GM21447 (cell line): ENCODE measurements around the gene UGT1A10.
"Not testable (repeated sequence)": the region's sequence is repeated elsewhere in the genome, so short reads cannot be mapped to it uniquely, and the experiment has no call there.

Source experiments
- ATAC-seq: cut with Tn5 transposase; IDR thresholded peaks from one replicate; pipeline ENCODE4 v1.9.1; 2021; ENCODE audit not compliant: unreplicated experiment

Gene UGT1A10

DNA sequence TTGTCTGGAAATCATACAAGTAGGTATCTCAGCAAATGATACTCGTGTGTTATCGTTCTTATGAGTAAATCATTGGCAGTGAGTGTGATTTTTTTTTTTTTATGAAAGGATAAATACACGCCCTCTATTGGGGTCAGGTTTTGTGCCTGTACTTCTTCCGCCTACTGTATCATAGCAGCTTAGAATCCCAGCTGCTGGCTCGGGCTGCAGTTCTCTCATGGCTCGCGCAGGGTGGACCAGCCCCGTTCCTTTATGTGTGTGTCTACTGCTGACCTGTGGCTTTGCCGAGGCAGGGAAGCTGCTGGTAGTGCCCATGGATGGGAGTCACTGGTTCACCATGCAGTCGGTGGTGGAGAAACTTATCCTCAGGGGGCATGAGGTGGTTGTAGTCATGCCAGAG, at the start of gene UGT1A10:
Gene UGT1A10 (plus strand): TSS at position 143 of the 400 bp plus-strand sequence. CDS start 75 bp downstream, at position 218.
- ATAC-seq: not testable (repeated sequence)

DNA sequence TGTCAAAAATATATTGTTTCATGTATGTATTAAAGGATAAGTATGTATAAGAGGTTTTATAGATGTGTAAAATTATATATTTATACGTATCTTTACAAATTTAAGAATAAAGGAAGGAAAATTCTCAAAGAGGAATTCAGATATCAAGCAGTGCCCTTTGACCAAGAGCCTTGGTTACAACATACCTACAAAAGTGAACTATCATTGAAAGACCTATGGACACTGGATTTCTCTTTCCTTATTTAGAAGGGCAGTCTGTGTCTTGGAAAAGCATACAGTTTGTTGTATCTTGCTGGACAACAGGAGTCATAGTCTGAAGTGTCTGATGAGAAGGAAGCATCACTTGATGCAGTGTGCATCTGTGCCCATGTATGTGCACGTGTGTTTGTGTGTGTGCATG, 47.8 kb upstream of the UGT1A10 start:
- no peak for ATAC-seq

DNA sequence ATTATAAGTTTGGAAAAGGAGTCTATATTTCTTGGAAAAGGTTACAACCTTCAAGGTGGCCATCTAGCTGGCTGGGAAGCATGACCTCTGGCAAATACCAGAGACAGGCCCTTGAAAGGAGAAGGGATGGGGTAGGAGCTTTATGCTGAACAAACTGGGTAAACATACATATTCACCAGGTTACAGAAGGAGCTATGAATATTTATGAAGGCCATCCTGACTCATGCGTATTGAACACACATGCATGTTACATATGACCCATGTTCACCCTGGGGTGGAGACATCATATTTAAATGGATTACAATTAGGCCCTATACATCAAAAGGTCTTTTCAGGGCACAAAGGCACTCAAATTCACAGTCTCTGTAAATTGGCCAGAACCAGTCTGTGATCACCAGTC, 43.5 kb upstream of the UGT1A10 start:
- ATAC-seq: not testable (repeated sequence)

DNA sequence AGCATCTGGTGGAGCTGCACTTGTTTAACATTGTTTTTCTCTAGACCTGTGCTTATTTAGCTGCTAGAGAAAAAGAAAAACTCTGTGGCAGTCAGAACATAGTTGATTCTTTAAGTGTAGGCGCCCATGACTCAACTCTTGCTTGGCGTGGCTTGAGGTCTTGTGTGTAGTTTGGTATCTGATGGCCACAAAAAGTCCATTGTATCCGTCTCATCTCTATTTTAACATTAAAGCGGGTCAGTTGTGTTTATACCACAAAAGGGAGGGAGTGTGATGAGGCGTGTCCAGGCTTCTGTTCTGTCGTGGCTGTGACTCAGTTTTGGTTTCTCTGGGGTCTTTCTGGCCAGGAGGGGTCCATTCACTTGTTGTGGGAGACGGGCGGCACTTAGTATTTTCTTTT, 43.0 kb upstream of the UGT1A10 start:
- ATAC-seq: no peak

- no peak for ATAC-seq
Measured at GRCh38 chr2:233597522-233597921, 38.7 kb upstream of the UGT1A10 start.

- no peak for ATAC-seq
Measured at GRCh38 chr2:233598952-233599351, 37.3 kb upstream of the UGT1A10 start.

DNA sequence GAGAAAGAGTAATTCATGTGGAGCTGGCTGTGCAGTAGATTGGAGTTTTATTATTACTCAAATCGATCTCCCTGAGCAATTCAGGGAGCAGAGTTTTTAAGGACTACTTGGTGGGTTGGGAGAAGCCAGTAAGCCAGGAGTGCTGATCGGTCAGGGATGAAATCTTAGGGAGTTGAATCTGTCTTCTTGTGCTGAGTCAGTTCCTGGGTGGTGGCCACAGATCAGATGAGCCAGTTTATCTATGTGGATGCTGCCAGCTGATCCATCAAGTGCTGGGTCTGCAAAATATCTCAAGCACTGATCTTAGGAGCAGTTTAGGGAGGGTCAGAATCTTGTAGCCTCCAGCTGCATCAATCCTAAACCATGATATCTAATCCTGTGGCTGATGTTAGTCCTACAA, 35.9 kb upstream of the UGT1A10 start:
- no peak for ATAC-seq

DNA sequence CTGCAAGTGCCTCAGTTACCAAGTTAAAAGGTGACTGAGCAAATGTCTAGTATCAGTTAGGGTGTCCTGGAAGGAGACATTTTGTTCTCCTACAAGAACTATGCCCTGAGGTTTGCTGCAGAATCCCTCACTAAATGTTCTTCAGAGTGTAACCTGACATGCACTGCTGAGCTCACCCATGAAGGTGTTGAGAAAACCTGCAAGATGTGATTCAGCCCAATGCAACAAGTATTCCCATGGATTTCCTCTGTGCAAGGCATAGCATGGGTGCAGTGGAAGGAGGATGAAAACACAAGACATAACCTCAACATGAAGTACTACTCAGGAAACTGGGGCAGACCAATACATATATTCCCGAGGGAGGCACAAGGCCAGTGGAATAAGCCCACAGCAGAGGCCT, 34.2 kb upstream of the UGT1A10 start:
- no peak for ATAC-seq

DNA sequence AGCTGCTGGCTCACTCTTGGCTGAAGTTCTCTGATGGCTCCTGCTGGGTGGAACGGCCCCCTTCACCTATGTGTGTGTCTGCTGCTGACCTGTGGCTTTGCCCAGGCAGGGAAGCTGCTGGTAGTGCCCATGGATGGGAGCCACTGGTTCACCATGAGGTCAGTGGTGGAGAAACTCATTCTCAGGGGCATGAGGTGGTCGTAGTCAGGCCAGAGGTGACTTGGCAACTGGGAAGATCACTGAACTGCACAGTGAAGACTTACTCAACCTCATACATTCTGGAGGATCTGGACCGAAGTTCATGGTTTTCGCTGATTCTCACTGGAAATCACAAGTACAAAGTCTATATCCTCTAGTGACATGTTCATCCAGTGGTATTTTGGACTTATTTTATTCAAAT, 32.7 kb upstream of the UGT1A10 start:
- ATAC-seq: no peak

DNA sequence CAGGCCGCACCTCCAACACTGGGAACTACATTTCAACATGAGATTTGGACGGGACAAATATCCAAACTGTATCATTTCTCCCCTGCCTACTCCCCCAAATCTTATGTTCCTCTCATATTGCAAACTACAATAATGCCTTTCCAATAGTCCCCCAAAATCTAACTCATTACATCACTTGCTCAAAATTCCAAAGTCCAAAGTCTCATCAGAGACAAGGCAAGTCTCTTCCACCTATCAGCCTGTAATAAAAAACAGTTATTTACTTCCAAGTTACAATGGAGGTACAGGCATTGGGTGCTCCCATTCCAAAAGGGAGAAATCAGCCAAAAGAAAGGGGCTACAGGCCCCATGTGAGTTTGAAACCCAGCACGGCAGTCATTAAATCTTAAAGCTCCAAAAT, 31.4 kb upstream of the UGT1A10 start:
- no peak for ATAC-seq

DNA sequence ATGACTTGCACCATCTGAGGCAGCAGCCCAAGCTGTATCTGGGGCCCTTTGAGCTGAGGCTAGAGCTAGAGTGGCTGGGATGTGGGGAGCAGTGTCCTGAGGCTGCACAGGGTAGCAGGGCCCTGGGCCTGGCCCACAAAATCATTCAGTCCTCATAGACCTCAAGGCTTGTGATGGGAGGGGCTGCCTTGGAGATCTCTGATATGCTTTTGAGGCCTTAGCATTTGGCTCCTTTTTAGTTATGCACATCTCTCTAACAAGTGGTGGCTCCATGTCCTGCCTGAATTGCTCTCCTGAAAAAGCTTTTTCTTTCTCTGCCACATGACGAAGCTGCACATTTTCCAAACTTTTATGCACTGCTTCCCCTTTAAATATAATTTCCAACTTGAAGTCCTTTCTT, 30.6 kb upstream of the UGT1A10 start:
- ATAC-seq: no peak

DNA sequence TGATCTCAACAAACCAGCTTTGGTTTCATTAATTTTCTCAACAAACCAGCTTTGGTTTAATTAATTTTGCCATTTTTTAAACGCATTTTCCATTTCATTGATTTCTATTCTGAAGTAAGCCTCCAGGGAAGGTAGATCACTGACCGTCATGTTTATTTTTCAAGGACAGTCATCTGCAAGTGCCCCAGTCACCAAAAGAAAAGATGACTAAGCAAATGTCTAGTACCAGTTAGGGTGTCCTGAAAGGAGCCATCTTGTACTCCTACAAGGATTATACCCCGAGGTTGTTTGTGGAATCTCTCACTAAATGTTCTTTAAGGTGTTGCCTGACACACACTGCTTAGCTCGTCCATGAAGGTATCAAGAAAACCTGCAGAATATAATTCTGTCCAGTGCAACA, 25.0 kb upstream of the UGT1A10 start:
- ATAC-seq: no peak

- ATAC-seq: not testable (repeated sequence)
Measured at GRCh38 chr2:233617476-233617875, 18.8 kb upstream of the UGT1A10 start, which contains the start of gene UGT1A8. TSS of gene UGT1A8 (plus strand) at chr2:233617633. CDS start at chr2:233617708, 75 bp downstream.

- no peak for ATAC-seq
Measured at GRCh38 chr2:233620204-233620603, 16.0 kb upstream of the UGT1A10 start.

- ATAC-seq: not testable (repeated sequence)
Measured at GRCh38 chr2:233621863-233622262, 14.4 kb upstream of the UGT1A10 start.

GRCh38 chr2:233627331-233628025, 8.8 kb upstream of the UGT1A10 start:
- no peak for ATAC-seq

DNA sequence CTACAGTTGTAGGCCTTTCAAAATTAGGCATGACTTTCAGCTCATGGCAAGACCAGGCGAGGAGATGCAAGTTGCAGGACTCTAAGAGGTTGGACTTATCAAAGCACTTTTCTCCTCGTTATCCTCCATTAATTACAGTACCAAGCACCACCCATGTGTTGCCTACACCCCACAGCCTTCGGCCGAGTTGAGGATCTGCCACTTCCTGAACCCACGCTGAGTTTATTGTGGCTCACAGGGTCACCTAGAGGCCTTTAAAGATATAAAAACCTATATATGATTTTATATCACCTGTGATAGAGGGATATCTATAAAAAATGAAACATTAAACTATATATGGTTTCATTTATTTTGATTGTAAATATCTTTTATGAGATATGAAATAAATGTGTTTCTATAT, 2.6 kb downstream of the UGT1A10 start:
- ATAC-seq: no peak

GRCh38 chr2:233639860-233640259, 3.6 kb downstream of the UGT1A10 start:
- ATAC-seq: no peak

DNA sequence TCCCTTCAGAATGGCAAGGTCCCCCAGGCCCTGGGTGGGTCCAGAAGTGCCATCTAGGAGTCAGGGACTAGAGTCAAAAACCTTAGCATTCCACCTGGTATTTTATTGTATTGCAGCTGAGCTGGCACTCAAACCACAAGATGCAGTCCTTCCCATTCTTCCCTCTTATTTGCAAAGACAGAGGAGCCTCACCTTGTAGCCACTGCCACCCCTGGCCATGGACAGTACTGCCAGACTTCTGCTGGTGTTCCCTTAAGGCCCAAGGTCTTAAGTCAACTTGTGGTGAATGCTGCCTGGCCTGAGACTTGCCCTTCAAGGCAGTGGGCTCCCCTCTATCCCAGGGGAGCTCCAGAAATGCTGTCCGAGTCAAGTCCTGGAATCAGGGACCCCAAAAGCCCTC, 6.9 kb downstream of the UGT1A10 start:
- ATAC-seq: no peak

DNA sequence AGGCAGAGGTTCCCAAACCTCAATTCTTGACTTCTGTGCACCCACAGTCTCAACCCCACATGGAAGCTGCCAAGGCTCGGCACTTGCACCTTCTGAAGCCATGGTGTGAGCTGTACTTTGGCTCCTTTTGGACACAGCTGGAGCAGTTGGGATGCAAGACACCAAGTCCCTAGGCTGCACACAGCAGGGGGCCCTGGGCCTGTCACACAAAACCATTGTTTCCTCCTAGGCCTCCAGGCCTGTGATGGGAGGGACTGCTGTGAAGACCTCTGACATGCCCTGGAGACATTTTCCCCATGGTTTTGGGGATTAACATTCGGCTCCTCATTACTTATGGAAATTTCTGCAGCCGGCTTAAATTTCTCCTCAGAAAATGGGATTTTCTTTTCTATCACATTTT, 9.8 kb downstream of the UGT1A10 start:
- ATAC-seq: not testable (repeated sequence)

GRCh38 chr2:233650981-233651380, 14.7 kb downstream of the UGT1A10 start:
- ATAC-seq: no peak

GRCh38 chr2:233651430-233651829, 15.2 kb downstream of the UGT1A10 start:
- ATAC-seq: no peak

DNA sequence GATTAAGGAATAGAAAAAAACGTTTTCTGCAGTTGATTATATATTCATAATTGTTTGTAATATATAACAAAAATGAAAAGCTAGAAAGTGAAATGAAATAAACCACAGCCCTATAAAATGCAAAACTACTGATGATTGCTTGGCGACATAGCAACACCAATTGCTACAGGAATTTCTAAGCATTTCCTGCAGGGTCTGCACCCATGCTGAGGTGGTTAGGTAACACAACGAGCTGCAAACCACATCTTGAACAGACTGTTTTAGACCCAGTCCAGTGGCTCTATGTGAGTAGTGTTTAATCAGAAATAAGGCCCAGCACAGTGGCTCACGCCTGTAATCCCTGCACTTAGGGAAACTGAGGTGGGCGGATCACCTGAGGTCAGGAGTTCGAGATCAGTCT, 18.3 kb downstream of the UGT1A10 start:
- no peak for ATAC-seq
